ENCODE data around the gene HSPBAP1. TPM values are rescaled to one million over a fixed set of nuclear protein-coding genes. Genes with fewer than 3 reads are reported as not detected.
A peak's percentile ranks its signal among the peaks of the same experiment; 100 is the strongest.

HSPBAP1 gene
- total and polyA plus RNA-seq, 9 of the 15 experiments (the other 6 are each of a cell fraction or from before 2014, with no cell fraction given), result 2.1 to 4.5 (median 3.4) TPM

GRCh38 chr3:122799322-122799721 lies 5.7 kb upstream of the HSPBAP1 start:
- Histone ChIP-seq H3K4me3 (no peak overlapping the region), H3K27me3 (ENCODE audit: control insufficient read depth in 2 of 2, insufficient read depth in 2 of 2, low read length in 2 of 2) (no peaks in the 10 kb centered on the region), H2AFZ (ENCODE audit: low read depth, low read length) (no peak overlapping the region), H3K9me1 (ENCODE audit: control insufficient read depth, insufficient read depth, low read length) (no peaks in the 10 kb centered on the region), H4K20me1 (replicated peaks; ENCODE audit: control insufficient read depth, insufficient read depth, low read length) (no peaks in the 10 kb centered on the region), H3K36me3 (ENCODE audit: control insufficient read depth, insufficient read depth, low read length) (no peaks in the 10 kb centered on the region), H3K9ac (ENCODE audit: insufficient read depth in 1 of 2, low read depth in 2 of 2, low read length in 2 of 2) (no peak overlapping the region), H3K79me2 (ENCODE audit: control insufficient read depth, insufficient read depth, low read length) (no peaks in the 10 kb centered on the region), H3K27ac (ENCODE audit: extremely low read depth, low read depth, low read length) (no peak overlapping the region), H3K9me3 (replicated peaks; ENCODE audit: control insufficient read depth, insufficient read depth, low read depth, low read length) (no peaks in the 10 kb centered on the region), H3K4me2 (ENCODE audit: insufficient read depth, low read length) (no peak overlapping the region), H3K4me1 (replicated peaks in 1 of 2; ENCODE audit: control insufficient read depth in 2 of 2, insufficient read depth in 2 of 2, low read length in 2 of 2) (peaks cover 0 to 11% of the 10 kb centered on the region in 2 experiments; a peak in 4 of 5 replicates)
- POLR2A ChIA-PET, result no interaction called here
- intact Hi-C loops (cut with micrococcal nuclease), result no loop called here
- in situ Hi-C loops (cut with MboI), result no loop called here
- FAIRE-seq (no peak), ATAC-seq (no peak), DNase-seq (ENCODE audit: extremely low read depth in 1 of 4, low spot score in 3 of 4) (no peak)
- BruUV-seq (replicated peaks), result no TSS peak
- CTCF ChIA-PET (ENCODE audit: low intra/inter-chr PET ratio), result no interaction called here
- TF ChIP-seq ZNF282 (CRISPR knock-in tag; IDR thresholded peaks at IDR 0.05) (no peak), PKNOX1 (IDR thresholded peaks at IDR 0.05) (0 out of 2 replicates have a peak, but pooled peaks have one; percentile 45), PBX2 (CRISPR knock-in tag; IDR thresholded peaks at IDR 0.05; ENCODE audit: low read depth) (no peak), PBX2 (tag; conservative IDR thresholded peaks at IDR 0.05; ENCODE audit: low read depth) (peak; percentile 76), MEIS2 (IDR thresholded peaks at IDR 0.05; ENCODE audit: partially characterized antibody) (peak; percentile 61)
- 29% methylated on average over 2 of the region's 2 CpGs for WGBS (ENCODE audit: insufficient coverage, low coverage, missing lambda C conversion rate)
